Measurements from ENCODE around the gene MTCP1. TPM values are rescaled to one million over a fixed set of nuclear protein-coding genes. Genes with fewer than 3 reads are reported as not detected.
A peak's percentile ranks its signal among the peaks of the same experiment; 100 is the strongest.

The MTCP1 gene
- total RNA-seq, 1 experiment from 2014 or later = 21.0 TPM

- peak overlapping the region; percentile 77 for H3K4me3 ChIP-seq (ENCODE audit: low read depth, low read length, poor library complexity, severe bottlenecking)
- DNase-seq (ENCODE audit: low spot score) = no peak
- intact Hi-C loops (cut with micrococcal nuclease; ENCODE audit: unreplicated experiment) = no loop called here
- H3K4me1 ChIP-seq (ENCODE audit: insufficient read depth, low read length, poor library complexity, severe bottlenecking) = peaks cover 9% of the 10 kb centered on the region
- no peak for TF ChIP-seq EZH2 (IDR thresholded peaks at IDR 0.05; ENCODE audit: borderline replicate concordance, low read depth, low read length, poor library complexity, severe bottlenecking)
- TF ChIP-seq CTCF (conservative IDR thresholded peaks at IDR 0.05; ENCODE audit: low read depth, low read length) = no peak
- H3K36me3 ChIP-seq (ENCODE audit: insufficient read depth, low read length, poor library complexity, severe bottlenecking) = peaks cover 6% of the 10 kb centered on the region
- no peaks in the 10 kb centered on the region for H3K9me3 ChIP-seq (ENCODE audit: low read depth, low read length, poor library complexity, severe bottlenecking)
- ChIA-PET POLR2A (ENCODE audit: low non-redundant PET) (no interaction called here), CTCF (interaction anchor here (0.6 kb wide), 1 partner anchor 43 kb away, joined by 6 read pairs; the partner anchor contains the start of gene FUNDC2)
- no peaks in the 10 kb centered on the region for H3K27me3 ChIP-seq (replicated peaks; ENCODE audit: insufficient read depth, low read depth, low read length, poor library complexity)
- BruUV-seq (replicated peaks) = no TSS peak
- no peak overlapping the region for H3K27ac ChIP-seq (ENCODE audit: low read depth, low read length, poor library complexity, severe bottlenecking)
These were observed 1.5 kb downstream of the MTCP1 start for GRCh38 chrX:155069414-155069813.

GRCh38 chrX:155068165-155068564 is 2.8 kb downstream of the MTCP1 start:
- ChIA-PET POLR2A (ENCODE audit: low non-redundant PET) (no interaction called here), CTCF (no interaction called here)
- Histone ChIP-seq H3K9me3 (ENCODE audit: low read depth, low read length, poor library complexity, severe bottlenecking) (no peaks in the 10 kb centered on the region), H3K27ac (ENCODE audit: low read depth, low read length, poor library complexity, severe bottlenecking) (no peak overlapping the region), H3K27me3 (replicated peaks; ENCODE audit: insufficient read depth, low read depth, low read length, poor library complexity) (no peaks in the 10 kb centered on the region), H3K36me3 (ENCODE audit: insufficient read depth, low read length, poor library complexity, severe bottlenecking) (no peaks in the 10 kb centered on the region), H3K4me3 (ENCODE audit: low read depth, low read length, poor library complexity, severe bottlenecking) (no peak overlapping the region), H3K4me1 (ENCODE audit: insufficient read depth, low read length, poor library complexity, severe bottlenecking) (peaks cover 7% of the 10 kb centered on the region)
- no peak for DNase-seq (ENCODE audit: low spot score)
- intact Hi-C loops (cut with micrococcal nuclease; ENCODE audit: unreplicated experiment) = no loop called here
- no peak for TF ChIP-seq EZH2 (IDR thresholded peaks at IDR 0.05; ENCODE audit: borderline replicate concordance, low read depth, low read length, poor library complexity, severe bottlenecking)
- TF ChIP-seq CTCF (conservative IDR thresholded peaks at IDR 0.05; ENCODE audit: low read depth, low read length) = no peak
- no TSS peak for BruUV-seq (replicated peaks)

- Histone ChIP-seq H3K27ac (ENCODE audit: low read depth, low read length, poor library complexity, severe bottlenecking) (no peak overlapping the region), H3K4me1 (ENCODE audit: insufficient read depth, low read length, poor library complexity, severe bottlenecking) (no peaks in the 10 kb centered on the region), H3K9me3 (ENCODE audit: low read depth, low read length, poor library complexity, severe bottlenecking) (no peaks in the 10 kb centered on the region), H3K4me3 (ENCODE audit: low read depth, low read length, poor library complexity, severe bottlenecking) (no peak overlapping the region), H3K36me3 (ENCODE audit: insufficient read depth, low read length, poor library complexity, severe bottlenecking) (no peaks in the 10 kb centered on the region), H3K27me3 (replicated peaks; ENCODE audit: insufficient read depth, low read depth, low read length, poor library complexity) (no peaks in the 10 kb centered on the region)
- TF ChIP-seq EZH2 (IDR thresholded peaks at IDR 0.05; ENCODE audit: borderline replicate concordance, low read depth, low read length, poor library complexity, severe bottlenecking) (no peak), CTCF (conservative IDR thresholded peaks at IDR 0.05; ENCODE audit: low read depth, low read length) (no peak)
- DNase-seq (ENCODE audit: low spot score) = no peak
- ChIA-PET POLR2A (ENCODE audit: low non-redundant PET) (no interaction called here), CTCF (no interaction called here)
- intact Hi-C loops (cut with micrococcal nuclease; ENCODE audit: unreplicated experiment) = no loop called here
- no TSS peak for BruUV-seq (replicated peaks)
These were observed 5.8 kb downstream of the MTCP1 start for GRCh38 chrX:155065035-155065734.
